Measurements from ENCODE around the gene PAFAH2.

The PAFAH2 gene

GRCh38 chr1:26029864-26030481 lies 32.1 kb upstream of the PAFAH2 start:
- Histone ChIP-seq H3K27ac (ENCODE audit: low read length) (no peak overlapping the region), H3K9me3 (replicated peaks; ENCODE audit: insufficient read depth, low read length) (no peaks in the 10 kb centered on the region), H3K4me3 (ENCODE audit: low read length) (no peak overlapping the region), H4K20me1 (ENCODE audit: insufficient read depth, low read length) (no peaks in the 10 kb centered on the region), H3K4me1 (ENCODE audit: low read length) (0 out of 2 replicates have a peak, but pooled peaks cover 3% of the 10 kb centered on the region), H2AFZ (ENCODE audit: low read length) (no peak overlapping the region), H3K79me2 (ENCODE audit: low read length) (no peaks in the 10 kb centered on the region), H3K9me2 (replicated peaks; ENCODE audit: insufficient read depth, low read length) (no peaks in the 10 kb centered on the region), H3K4me2 (ENCODE audit: low read depth, low read length) (no peak overlapping the region), H3K9ac (ENCODE audit: low read length) (no peak overlapping the region), H3F3A (ENCODE audit: insufficient read depth, low read length) (no peaks in the 10 kb centered on the region), H3K27me3 (replicated peaks; ENCODE audit: insufficient read depth, low read length) (peaks cover 55% of the 10 kb centered on the region), H3K36me3 (replicated peaks; ENCODE audit: insufficient read depth, low read length) (no peaks in the 10 kb centered on the region)
- no peak for TF ChIP-seq EZH2phosphoT487 (IDR thresholded peaks at IDR 0.05; ENCODE audit: low read length)
- no peak for TF ChIP-seq EZH2 (optimal IDR thresholded peaks at IDR 0.05; ENCODE audit: low read depth, low read length)
- TF ChIP-seq CTCF (IDR thresholded peaks at IDR 0.05; ENCODE audit: low read length) = no peak
- no peak for DNase-seq

- H3K9ac ChIP-seq (ENCODE audit: low read length) = no peak overlapping the region
- no peaks in the 10 kb centered on the region for H3K4me1 ChIP-seq (ENCODE audit: low read length)
- H4K20me1 ChIP-seq (ENCODE audit: insufficient read depth, low read length) = no peaks in the 10 kb centered on the region
- TF ChIP-seq EZH2phosphoT487 (IDR thresholded peaks at IDR 0.05; ENCODE audit: low read length) (no peak), CTCF (IDR thresholded peaks at IDR 0.05; ENCODE audit: low read length) (no peak), EZH2 (optimal IDR thresholded peaks at IDR 0.05; ENCODE audit: low read depth, low read length) (no peak)
- no peaks in the 10 kb centered on the region for H3K79me2 ChIP-seq (ENCODE audit: low read length)
- H3K36me3 ChIP-seq (replicated peaks; ENCODE audit: insufficient read depth, low read length) = no peaks in the 10 kb centered on the region
- no peak overlapping the region for H2AFZ ChIP-seq (ENCODE audit: low read length)
- no peaks in the 10 kb centered on the region for H3K9me2 ChIP-seq (replicated peaks; ENCODE audit: insufficient read depth, low read length)
- H3F3A ChIP-seq (ENCODE audit: insufficient read depth, low read length) = no peaks in the 10 kb centered on the region
- H3K27me3 ChIP-seq (replicated peaks; ENCODE audit: insufficient read depth, low read length) = peaks cover 54% of the 10 kb centered on the region
- no peak overlapping the region for H3K4me3 ChIP-seq (ENCODE audit: low read length)
- no peak overlapping the region for H3K27ac ChIP-seq (ENCODE audit: low read length)
- no peak for DNase-seq
- no peak overlapping the region for H3K4me2 ChIP-seq (ENCODE audit: low read depth, low read length)
- no peaks in the 10 kb centered on the region for H3K9me3 ChIP-seq (replicated peaks; ENCODE audit: insufficient read depth, low read length)
These were observed 31.4 kb upstream of the PAFAH2 start for GRCh38 chr1:26029054-26029863.

- H3K4me2 ChIP-seq (ENCODE audit: low read depth, low read length) = no peak overlapping the region
- no peaks in the 10 kb centered on the region for H3K4me1 ChIP-seq (ENCODE audit: low read length)
- no peak overlapping the region for H3K27ac ChIP-seq (ENCODE audit: low read length)
- no peaks in the 10 kb centered on the region for H3K9me2 ChIP-seq (replicated peaks; ENCODE audit: insufficient read depth, low read length)
- H3K79me2 ChIP-seq (ENCODE audit: low read length) = no peaks in the 10 kb centered on the region
- no peak overlapping the region for H3K9ac ChIP-seq (ENCODE audit: low read length)
- TF ChIP-seq EZH2phosphoT487 (IDR thresholded peaks at IDR 0.05; ENCODE audit: low read length) (no peak), EZH2 (optimal IDR thresholded peaks at IDR 0.05; ENCODE audit: low read depth, low read length) (no peak), CTCF (IDR thresholded peaks at IDR 0.05; ENCODE audit: low read length) (no peak)
- H3K9me3 ChIP-seq (replicated peaks; ENCODE audit: insufficient read depth, low read length) = no peaks in the 10 kb centered on the region
- no peak overlapping the region for H3K4me3 ChIP-seq (ENCODE audit: low read length)
- no peak for DNase-seq
- no peaks in the 10 kb centered on the region for H3K36me3 ChIP-seq (replicated peaks; ENCODE audit: insufficient read depth, low read length)
- H3F3A ChIP-seq (ENCODE audit: insufficient read depth, low read length) = no peaks in the 10 kb centered on the region
- H4K20me1 ChIP-seq (ENCODE audit: insufficient read depth, low read length) = no peaks in the 10 kb centered on the region
- peaks cover 48% of the 10 kb centered on the region for H3K27me3 ChIP-seq (replicated peaks; ENCODE audit: insufficient read depth, low read length)
- H2AFZ ChIP-seq (ENCODE audit: low read length) = no peak overlapping the region
These were observed 30.7 kb upstream of the PAFAH2 start for GRCh38 chr1:26028490-26028980.
